ENCODE data around the gene PLXDC2.

DNA sequence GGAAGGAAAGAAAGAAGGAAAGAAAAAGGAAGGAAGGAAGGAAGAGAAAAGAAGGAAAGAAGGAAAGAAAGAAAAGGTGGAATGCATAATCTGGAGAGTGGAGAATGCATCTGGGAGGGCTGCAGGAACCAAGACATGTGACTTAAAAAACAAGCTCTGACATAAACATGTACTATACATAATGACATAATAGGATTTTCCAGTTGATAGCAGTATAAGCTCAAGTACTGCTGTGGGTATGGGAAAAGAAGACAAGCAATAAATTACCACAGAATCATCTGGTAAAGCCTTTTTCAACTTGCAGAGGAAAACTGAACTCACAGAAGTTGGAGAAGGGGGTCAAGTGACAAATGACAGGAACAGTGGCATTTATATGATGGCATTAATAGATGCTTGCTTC lies 345.9 kb downstream of the PLXDC2 start:
- TF ChIP-seq, protein P1, sequence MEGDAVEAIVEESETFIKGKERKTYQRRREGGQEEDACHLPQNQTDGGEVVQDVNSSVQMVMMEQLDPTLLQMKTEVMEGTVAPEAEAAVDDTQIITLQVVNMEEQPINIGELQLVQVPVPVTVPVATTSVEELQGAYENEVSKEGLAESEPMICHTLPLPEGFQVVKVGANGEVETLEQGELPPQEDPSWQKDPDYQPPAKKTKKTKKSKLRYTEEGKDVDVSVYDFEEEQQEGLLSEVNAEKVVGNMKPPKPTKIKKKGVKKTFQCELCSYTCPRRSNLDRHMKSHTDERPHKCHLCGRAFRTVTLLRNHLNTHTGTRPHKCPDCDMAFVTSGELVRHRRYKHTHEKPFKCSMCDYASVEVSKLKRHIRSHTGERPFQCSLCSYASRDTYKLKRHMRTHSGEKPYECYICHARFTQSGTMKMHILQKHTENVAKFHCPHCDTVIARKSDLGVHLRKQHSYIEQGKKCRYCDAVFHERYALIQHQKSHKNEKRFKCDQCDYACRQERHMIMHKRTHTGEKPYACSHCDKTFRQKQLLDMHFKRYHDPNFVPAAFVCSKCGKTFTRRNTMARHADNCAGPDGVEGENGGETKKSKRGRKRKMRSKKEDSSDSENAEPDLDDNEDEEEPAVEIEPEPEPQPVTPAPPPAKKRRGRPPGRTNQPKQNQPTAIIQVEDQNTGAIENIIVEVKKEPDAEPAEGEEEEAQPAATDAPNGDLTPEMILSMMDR (IDR thresholded peaks at IDR 0.05), result no peak
- TF ChIP-seq POLR2AphosphoS5 (IDR thresholded peaks at IDR 0.05; ENCODE audit: insufficient read depth in 1 of 2, low read depth in 1 of 2) (no peak), POLR2A (IDR thresholded peaks at IDR 0.05) (no peak)

Measured in vagina (tissue), 2 donors.